Measurements from ENCODE around the gene XYLT1. TPM values are rescaled to one million over a fixed set of nuclear protein-coding genes. Genes with fewer than 3 reads are reported as not detected.

The XYLT1 gene
- total and polyA plus RNA-seq, 2 of the 8 experiments (the other 6 are each of a cell fraction or from before 2014, with no cell fraction given), result 6.6 to 25.4 TPM

DNA sequence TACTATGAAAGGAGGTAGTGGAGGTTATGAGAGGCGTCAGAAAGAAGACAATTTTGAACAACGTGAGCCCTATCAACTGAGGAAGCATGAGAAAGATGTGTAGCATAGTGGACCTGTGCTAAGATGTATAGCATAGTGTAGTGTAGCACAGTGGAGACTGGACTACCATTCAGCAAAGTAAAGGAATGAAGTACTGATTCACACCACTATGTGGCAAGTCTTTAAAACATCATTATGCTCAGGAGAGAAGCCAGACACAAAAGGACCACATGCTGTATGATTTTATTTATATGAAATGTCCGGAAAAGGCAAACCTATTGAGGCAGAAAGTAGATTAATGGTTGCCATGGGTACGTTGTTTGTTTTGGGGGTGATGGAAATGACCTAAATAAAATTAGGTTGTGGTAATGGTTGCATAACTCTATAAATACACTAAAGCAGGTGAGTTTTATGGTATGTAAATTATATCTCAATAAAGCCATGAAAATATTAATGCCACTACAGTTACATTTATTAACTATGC is 20.4 kb upstream of the XYLT1 start:
- no peak overlapping the region for H2AFZ ChIP-seq (ENCODE audit: low read length)
- WGBS, 2 experiments (ENCODE audit: extremely low coverage in 1 of 2, insufficient coverage in 1 of 2, insufficient read length in 1 of 2, insufficient replicate concordance in 2 of 2, low coverage in 1 of 2, low lambda C conversion rate in 2 of 2, missing lambda C conversion rate in 1 of 2), result 96% methylated on average over 4 of the region's 4 CpGs; no CpG with 5 or more reads in 1 of the 2 experiments
- no peak for DNase-seq (ENCODE audit: low read depth in 1 of 2, low spot score in 2 of 2)
- no peaks in the 10 kb centered on the region for H3K27me3 ChIP-seq (replicated peaks in 1 of 4; ENCODE audit: control insufficient read depth in 3 of 4, extremely low read depth in 1 of 4, insufficient read depth in 3 of 4, low read length in 3 of 4)
- FAIRE-seq, result no peak
- H4K91ac ChIP-seq (replicated peaks; ENCODE audit: insufficient read length, low read length), result no peak overlapping the region
- H3K36me3 ChIP-seq (ENCODE audit: control insufficient read depth in 2 of 4, insufficient read depth in 4 of 4, low read length in 3 of 4), result no peaks in the 10 kb centered on the region
- H3K18ac ChIP-seq (ENCODE audit: extremely low read depth, low read length), result no peak overlapping the region
- H3K23me2 ChIP-seq (ENCODE audit: low read depth, low read length), result no peaks in the 10 kb centered on the region
- no peak overlapping the region for H3K27ac ChIP-seq (ENCODE audit: low read depth, low read length)
- ChIA-PET CTCF (ENCODE audit: partially characterized antibody) (no interaction called here), POLR2A (ENCODE audit: partially characterized antibody) (no interaction called here)
- H3K56ac ChIP-seq (replicated peaks; ENCODE audit: insufficient read length, low read depth, low read length), result no peak overlapping the region
- H2BK120ac ChIP-seq (replicated peaks; ENCODE audit: low read depth, low read length), result no peak overlapping the region
- H3K79me1 ChIP-seq (ENCODE audit: low read depth, low read length), result no peaks in the 10 kb centered on the region
- no peak overlapping the region for H2BK5ac ChIP-seq (ENCODE audit: low read depth, low read length)
- H3K14ac ChIP-seq (ENCODE audit: insufficient read length), result no peak overlapping the region
- no peak overlapping the region for H4K5ac ChIP-seq (ENCODE audit: insufficient read length, low read depth, low read length)
- no peak overlapping the region for H3K23ac ChIP-seq (ENCODE audit: insufficient read length)
- H3K9ac ChIP-seq (replicated peaks in 1 of 4; ENCODE audit: extremely low read depth in 1 of 4, low read depth in 3 of 4, low read length in 3 of 4), result no peak overlapping the region
- no peaks in the 10 kb centered on the region for H3K4me1 ChIP-seq (replicated peaks in 1 of 4; ENCODE audit: control insufficient read depth in 3 of 4, insufficient read depth in 4 of 4, low read length in 3 of 4)
- no peak overlapping the region for H3K4ac ChIP-seq (replicated peaks; ENCODE audit: insufficient read length, low read depth, low read length)
- no peak overlapping the region for H2BK20ac ChIP-seq (ENCODE audit: low read length)
- H2BK12ac ChIP-seq (ENCODE audit: low read depth, low read length), result no peak overlapping the region
- TF ChIP-seq PHF8 (conservative IDR thresholded peaks at IDR 0.05; ENCODE audit: low read depth, low read length) (no peak), NRF1 (IDR thresholded peaks at IDR 0.05; ENCODE audit: low read depth, low read length) (no peak), ASH2L (IDR thresholded peaks at IDR 0.05; ENCODE audit: low read length) (no peak), SP4 (IDR thresholded peaks at IDR 0.05; ENCODE audit: low read length) (no peak), CHD2 (IDR thresholded peaks at IDR 0.05; ENCODE audit: low read length) (no peak), ZNF274 (IDR thresholded peaks at IDR 0.05; ENCODE audit: borderline replicate concordance, extremely low read depth, low read length) (no peak)
- H3K79me2 ChIP-seq (ENCODE audit: control insufficient read depth in 1 of 2, insufficient read depth in 2 of 2, low read length in 2 of 2), result no peaks in the 10 kb centered on the region
- no peak overlapping the region for H2AK5ac ChIP-seq (ENCODE audit: low read depth, low read length)
- H4K20me1 ChIP-seq (replicated peaks in 1 of 2; ENCODE audit: control insufficient read depth in 1 of 2, insufficient read depth in 2 of 2, low read length in 2 of 2), result no peaks in the 10 kb centered on the region
- H4K8ac ChIP-seq (ENCODE audit: extremely low read depth, insufficient read depth, low read length), result no peak overlapping the region
- no peak overlapping the region for H2BK15ac ChIP-seq (ENCODE audit: low read length)
- H3K4me2 ChIP-seq (ENCODE audit: insufficient read depth in 1 of 2, low read depth in 2 of 2, low read length in 2 of 2), result no peak overlapping the region
- H3K4me3 ChIP-seq (ENCODE audit: extremely low read depth in 1 of 4, insufficient read depth in 2 of 4, low read depth in 3 of 4, low read length in 4 of 4), result no peak overlapping the region
- H3K9me3 ChIP-seq (ENCODE audit: insufficient read depth in 2 of 2, low read depth in 1 of 2, low read length in 1 of 2), result no peaks in the 10 kb centered on the region

Measured in H1 (cell line).